ENCODE measurements around the gene TRABD2A.

Gene TRABD2A

GRCh38 chr2:84904717-84905174, 23.9 kb upstream of the TRABD2A start:
- DNase-seq (ENCODE audit: low spot score): peak; percentile 76

GRCh38 chr2:84904151-84904550, 23.3 kb upstream of the TRABD2A start:
- DNase-seq (ENCODE audit: low spot score): no peak

- DNase-seq (ENCODE audit: low spot score): no peak
Observed at GRCh38 chr2:84902526-84902925, 21.6 kb upstream of the TRABD2A start.

GRCh38 chr2:84901593-84902120, 20.8 kb upstream of the TRABD2A start:
- DNase-seq (ENCODE audit: low spot score): no peak

GRCh38 chr2:84900971-84901370, 20.1 kb upstream of the TRABD2A start:
- DNase-seq (ENCODE audit: low spot score): no peak

GRCh38 chr2:84899304-84900204, 18.7 kb upstream of the TRABD2A start:
- DNase-seq (ENCODE audit: low spot score): no peak

- DNase-seq (ENCODE audit: low spot score): no peak
Observed at GRCh38 chr2:84897773-84898172, 16.9 kb upstream of the TRABD2A start.

- DNase-seq (ENCODE audit: low spot score): no peak
Observed at GRCh38 chr2:84896567-84896966, 15.7 kb upstream of the TRABD2A start.

GRCh38 chr2:84894758-84895520, 14.1 kb upstream of the TRABD2A start:
- DNase-seq (ENCODE audit: low spot score): no peak

- DNase-seq (ENCODE audit: low spot score): no peak
Observed at GRCh38 chr2:84894131-84894586, 13.3 kb upstream of the TRABD2A start.

GRCh38 chr2:84891355-84892010, 10.6 kb upstream of the TRABD2A start:
- DNase-seq (ENCODE audit: low spot score): no peak

- DNase-seq (ENCODE audit: low spot score): no peak
Observed at GRCh38 chr2:84889332-84889731, 8.4 kb upstream of the TRABD2A start.

- peak; percentile 26 for DNase-seq (ENCODE audit: low spot score)
Observed at GRCh38 chr2:84888401-84889276, 7.8 kb upstream of the TRABD2A start.

- peak; percentile 11 for DNase-seq (ENCODE audit: low spot score)
Observed at GRCh38 chr2:84886791-84887190, 5.9 kb upstream of the TRABD2A start.

- no peak for DNase-seq (ENCODE audit: low spot score)
Observed at GRCh38 chr2:84885111-84885510, 4.2 kb upstream of the TRABD2A start.

GRCh38 chr2:84884449-84884848, 3.6 kb upstream of the TRABD2A start:
- DNase-seq (ENCODE audit: low spot score): no peak

GRCh38 chr2:84882775-84883550, 2.1 kb upstream of the TRABD2A start:
- DNase-seq (ENCODE audit: low spot score): no peak

- no peak for DNase-seq (ENCODE audit: low spot score)
Observed at GRCh38 chr2:84882414-84882738, 1.5 kb upstream of the TRABD2A start.

GRCh38 chr2:84881581-84882413, 913 bp upstream of the TRABD2A start:
- peak; percentile 85 for DNase-seq (ENCODE audit: low spot score)

- no peak for DNase-seq (ENCODE audit: low spot score)
Observed at GRCh38 chr2:84880395-84880644, 564 bp downstream of the TRABD2A start.

All from ecto neural progenitor cell (in vitro differentiated cells).